Suprapubic skin (tissue), 4 donors: ENCODE data around the gene MDM4. TPM values are rescaled to one million over a fixed set of nuclear protein-coding genes. Genes with fewer than 3 reads are reported as not detected.

Experiments
- DNase-seq, 2 donors: peaks; one replicate each; pipeline ENCODE4 v3.0.0-alpha.2; 2019; ENCODE audit warnings: low spot score in 2 of 2
- H3K27ac ChIP-seq: fragments of 200-600 bp; sonication (generic); one replicate; pipeline ENCODE4 v1.5.1; 2019
- H3K27me3 ChIP-seq: fragments of 200-600 bp; sonication (generic); one replicate; pipeline ENCODE4 v1.5.1; 2019
- H3K36me3 ChIP-seq: fragments of 200-600 bp; sonication (generic); one replicate; pipeline ENCODE4 v1.5.1; 2019
- H3K4me1 ChIP-seq: fragments of 200-600 bp; sonication (generic); one replicate; pipeline ENCODE4 v1.5.1; 2019
- H3K4me3 ChIP-seq: fragments of 200-600 bp; sonication (generic); one replicate; pipeline ENCODE4 v1.5.1; 2019; ENCODE audit warnings: mild to moderate bottlenecking
- H3K9me3 ChIP-seq: fragments of 200-600 bp; sonication (generic); one replicate; pipeline ENCODE4 v1.5.1; 2019
- EP300 ChIP-seq: sonication (generic); formaldehyde crosslinking; IDR thresholded peaks from one replicate; pipeline ENCODE4 v1.6.1; 2017; ENCODE audit warnings: antibody characterized with exemption
- POLR2A ChIP-seq, 2 donors: fragments of 450-650 bp; IDR thresholded peaks; one replicate each; pipeline ENCODE4 v1.6.1; 2017; ENCODE audit warnings: antibody characterized with exemption in 2 of 2, mild to moderate bottlenecking in 2 of 2, moderate library complexity in 2 of 2
- POLR2AphosphoS5 ChIP-seq, 3 donors: sonication (generic); formaldehyde crosslinking; IDR thresholded peaks; one replicate each; pipeline ENCODE4 v1.6.1; 2017; ENCODE audit warnings: antibody characterized with exemption in 3 of 3
- WGBS: methylation state at CpG from one replicate; pipeline ENCODE4 v1.1.5; 2018; 5-methylcytosine and 5-hydroxymethylcytosine counted together
- total RNA-seq, 4 donors: library from RNA; depleted of rRNA; stranded (reverse); fragments of >200 nt; gene quantifications; one replicate each; pipeline ENCODE4 v1.1.0, GENCODE V29; 2016
- TF ChIP-seq, protein P1 (sequence below), 2 donors: fragments of 200-600 bp in 1 of 2; fragments of 450-650 bp in 1 of 2; sonication (generic) in 1 of 2; IDR thresholded peaks; one replicate each; pipeline ENCODE4 v1.5.1; 2016 to 2019; ENCODE audit warnings: antibody characterized with exemption in 2 of 2, mild to moderate bottlenecking in 1 of 2, moderate library complexity in 1 of 2

MDM4 gene
- 100 to 1,000 TPM in 1 of 4 donors, 10 to 100 TPM in 3; 49.1 to 222 (median 63.2) TPM for total RNA-seq

DNA sequence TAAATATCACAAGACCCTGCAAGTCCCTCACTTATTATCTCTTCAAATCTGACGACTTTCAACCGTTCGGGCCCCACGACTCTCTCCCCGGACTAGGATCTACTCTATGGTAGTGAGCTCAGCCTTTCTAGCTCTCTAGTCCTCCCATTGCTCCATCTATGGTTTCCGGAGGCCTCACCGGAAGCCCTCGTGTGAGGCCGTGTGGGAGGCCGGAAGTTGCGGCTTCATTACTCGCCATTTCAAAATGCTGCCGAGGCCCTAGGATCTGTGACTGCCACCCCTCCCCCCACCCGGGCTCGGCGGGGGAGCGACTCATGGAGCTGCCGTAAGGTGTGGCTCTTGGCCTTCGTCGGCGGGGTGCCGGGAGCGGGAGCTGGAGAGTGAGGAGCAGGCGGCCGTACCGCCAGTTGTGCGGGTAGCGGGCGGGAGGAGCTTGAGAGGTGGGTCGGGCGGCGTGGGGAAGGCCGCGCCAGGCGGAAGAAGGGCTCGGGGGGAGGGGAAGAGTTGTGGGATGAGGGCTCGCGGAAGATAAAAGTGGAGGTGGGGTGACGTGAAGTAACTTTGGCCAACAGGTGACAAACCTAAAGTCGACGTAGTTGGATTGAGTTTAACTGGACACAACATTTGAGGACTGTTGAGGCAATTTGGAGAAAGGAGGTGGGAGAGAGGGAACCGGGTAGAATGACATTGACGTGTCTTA lies at the start of gene MDM4:
Gene MDM4 (plus strand): TSS at position 227 of the 700 bp plus-strand sequence. CDS start 9,113 bp downstream, outside the sequence.
- Histone ChIP-seq H3K36me3 (no peaks in the 10 kb centered on the region), H3K4me1 (peaks cover 32% of the 10 kb centered on the region), H3K4me3 (peak within 1 kb of the TSS; percentile 71), H3K27me3 (no peaks in the 10 kb centered on the region), H3K9me3 (no peaks in the 10 kb centered on the region), H3K27ac (peak within 1 kb of the TSS; percentile 92)
- under 1% methylated on average over 43 of the region's 43 CpGs for WGBS
- TF ChIP-seq POLR2AphosphoS5 (IDR thresholded peaks at IDR 0.05) (peak; percentile 20 to 95 (median 78)), EP300 (no peak), POLR2A (IDR thresholded peaks at IDR 0.05) (peak; percentile 55 to 89)
- peak; percentile 95 for DNase-seq

DNA sequence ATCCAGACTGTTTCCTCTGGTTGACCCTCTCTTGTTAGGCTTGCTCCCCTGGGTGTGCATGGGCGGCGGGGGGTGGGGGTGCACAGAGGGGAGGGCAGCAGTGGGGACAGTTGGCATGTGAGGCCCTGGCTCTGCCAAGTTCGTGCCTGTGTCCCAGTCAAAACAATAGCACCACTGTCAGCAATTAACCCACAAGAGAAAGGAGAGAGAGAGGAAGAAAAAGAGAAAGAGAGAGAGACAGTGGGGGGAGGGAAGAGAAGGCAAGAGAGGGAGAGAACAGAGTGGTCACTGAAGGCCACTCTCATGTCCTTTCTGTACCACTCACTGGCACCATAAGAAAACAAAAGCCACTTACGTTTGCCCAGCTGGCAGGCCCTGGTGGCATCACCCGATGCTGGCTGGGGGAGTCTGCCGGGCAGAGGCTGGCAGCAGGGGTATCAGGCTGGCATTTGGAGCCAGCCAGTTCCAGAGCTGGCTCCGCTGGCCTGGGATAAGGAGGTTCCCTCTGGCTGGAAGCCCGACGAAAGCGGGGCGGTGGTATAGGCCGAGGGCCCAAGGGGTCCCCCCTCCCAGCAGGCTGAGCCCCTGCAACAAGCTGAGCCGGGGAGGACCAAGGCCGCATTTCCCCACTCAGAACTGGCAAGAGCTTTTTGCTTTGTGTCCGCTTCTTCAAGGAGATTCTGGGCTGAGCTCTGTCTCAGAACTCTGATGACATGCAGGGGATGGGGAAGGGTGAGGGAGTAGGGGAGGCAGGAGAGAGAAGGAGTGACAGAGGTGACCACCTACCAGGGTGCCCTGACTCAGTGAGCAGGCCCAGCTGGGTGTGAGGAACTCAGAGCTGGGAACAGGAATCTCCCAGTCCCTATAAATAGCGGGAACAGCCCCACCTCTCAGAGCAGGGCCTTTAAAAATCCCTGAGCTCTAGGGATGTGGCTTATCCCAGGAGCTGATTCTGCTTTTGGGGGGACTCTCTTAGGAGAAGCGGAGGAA lies 49.5 kb upstream of the MDM4 start:
- Histone ChIP-seq H3K36me3 (peaks cover 35% of the 10 kb centered on the region), H3K27me3 (no peaks in the 10 kb centered on the region), H3K9me3 (no peaks in the 10 kb centered on the region), H3K4me1 (peaks cover 64% of the 10 kb centered on the region), H3K27ac (peak overlapping the region; percentile 78), H3K4me3 (peak overlapping the region; percentile 3)
- TF ChIP-seq EP300 (no peak), POLR2A (IDR thresholded peaks at IDR 0.05) (no peak), POLR2AphosphoS5 (IDR thresholded peaks at IDR 0.05) (no peak)
- TF ChIP-seq, protein P1, sequence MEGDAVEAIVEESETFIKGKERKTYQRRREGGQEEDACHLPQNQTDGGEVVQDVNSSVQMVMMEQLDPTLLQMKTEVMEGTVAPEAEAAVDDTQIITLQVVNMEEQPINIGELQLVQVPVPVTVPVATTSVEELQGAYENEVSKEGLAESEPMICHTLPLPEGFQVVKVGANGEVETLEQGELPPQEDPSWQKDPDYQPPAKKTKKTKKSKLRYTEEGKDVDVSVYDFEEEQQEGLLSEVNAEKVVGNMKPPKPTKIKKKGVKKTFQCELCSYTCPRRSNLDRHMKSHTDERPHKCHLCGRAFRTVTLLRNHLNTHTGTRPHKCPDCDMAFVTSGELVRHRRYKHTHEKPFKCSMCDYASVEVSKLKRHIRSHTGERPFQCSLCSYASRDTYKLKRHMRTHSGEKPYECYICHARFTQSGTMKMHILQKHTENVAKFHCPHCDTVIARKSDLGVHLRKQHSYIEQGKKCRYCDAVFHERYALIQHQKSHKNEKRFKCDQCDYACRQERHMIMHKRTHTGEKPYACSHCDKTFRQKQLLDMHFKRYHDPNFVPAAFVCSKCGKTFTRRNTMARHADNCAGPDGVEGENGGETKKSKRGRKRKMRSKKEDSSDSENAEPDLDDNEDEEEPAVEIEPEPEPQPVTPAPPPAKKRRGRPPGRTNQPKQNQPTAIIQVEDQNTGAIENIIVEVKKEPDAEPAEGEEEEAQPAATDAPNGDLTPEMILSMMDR (IDR thresholded peaks at IDR 0.05): no peak
- DNase-seq: no peak
- WGBS: 48% methylated on average over 17 of the region's 17 CpGs

DNA sequence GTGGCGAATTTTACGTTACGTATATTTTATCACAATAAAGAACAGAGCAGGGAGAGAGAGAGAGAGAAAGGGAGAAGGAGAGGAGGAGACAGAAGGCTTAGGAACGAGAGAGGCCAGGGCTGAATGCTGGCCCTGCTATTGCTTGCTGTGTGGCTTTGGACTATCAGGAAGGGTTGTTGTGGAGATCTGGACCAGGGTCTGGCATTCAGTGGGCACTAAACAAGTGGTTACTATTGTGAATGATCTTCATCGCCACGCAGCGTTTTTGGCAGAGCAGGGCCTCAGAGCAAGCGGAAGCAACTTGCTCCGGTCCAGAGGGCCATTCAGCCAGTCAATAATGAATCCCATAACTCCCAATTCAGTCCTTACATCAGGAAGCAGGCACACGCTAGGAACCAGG lies 48.0 kb upstream of the MDM4 start:
- 77% methylated on average over 10 of the region's 10 CpGs for WGBS
- H3K4me1 ChIP-seq: peaks cover 51% of the 10 kb centered on the region
- no peaks in the 10 kb centered on the region for H3K9me3 ChIP-seq
- TF ChIP-seq, protein P1 (IDR thresholded peaks at IDR 0.05): no peak
- TF ChIP-seq POLR2A (IDR thresholded peaks at IDR 0.05) (no peak), EP300 (no peak), POLR2AphosphoS5 (IDR thresholded peaks at IDR 0.05) (no peak)
- DNase-seq: no peak
- peak overlapping the region; percentile 18 for H3K27ac ChIP-seq
- no peak overlapping the region for H3K4me3 ChIP-seq
- peaks cover 35% of the 10 kb centered on the region for H3K36me3 ChIP-seq
- H3K27me3 ChIP-seq: no peaks in the 10 kb centered on the region

DNA sequence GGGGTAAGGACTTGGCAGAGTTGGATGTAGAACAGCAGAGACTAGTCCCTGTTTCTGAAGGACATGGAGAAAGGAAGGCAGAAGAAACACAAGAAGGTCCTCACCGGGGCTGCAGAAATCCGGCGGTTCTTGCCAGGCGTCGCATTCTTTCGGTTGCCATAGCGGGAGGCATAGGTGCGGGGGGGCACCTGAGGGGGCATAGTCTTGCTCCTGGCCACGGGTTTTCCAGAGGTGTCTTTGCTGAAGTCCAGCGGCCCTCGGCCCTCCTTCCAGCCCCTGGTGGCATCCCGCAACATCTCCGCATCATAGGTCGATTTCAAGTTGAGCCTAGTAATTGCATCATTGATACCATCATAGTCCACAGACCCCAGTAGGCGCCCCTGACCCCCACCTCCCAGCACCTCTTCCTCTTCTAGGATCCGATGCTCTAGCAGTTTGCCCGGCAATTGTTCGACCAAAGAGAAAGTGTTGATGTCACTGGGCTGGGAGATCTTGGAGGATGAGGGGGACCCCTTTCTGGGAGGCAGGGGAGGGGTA lies 47.4 kb upstream of the MDM4 start:
- H3K27me3 ChIP-seq: no peaks in the 10 kb centered on the region
- H3K4me3 ChIP-seq: no peak overlapping the region
- H3K27ac ChIP-seq: no peak overlapping the region
- peaks cover 33% of the 10 kb centered on the region for H3K36me3 ChIP-seq
- 89% methylated on average over 17 of the region's 18 CpGs for WGBS
- no peak for DNase-seq
- peaks cover 45% of the 10 kb centered on the region for H3K4me1 ChIP-seq
- TF ChIP-seq POLR2AphosphoS5 (IDR thresholded peaks at IDR 0.05): no peak
- TF ChIP-seq, protein P1 (IDR thresholded peaks at IDR 0.05): no peak
- TF ChIP-seq POLR2A (IDR thresholded peaks at IDR 0.05): no peak
- no peak for TF ChIP-seq EP300
- H3K9me3 ChIP-seq: no peaks in the 10 kb centered on the region

DNA sequence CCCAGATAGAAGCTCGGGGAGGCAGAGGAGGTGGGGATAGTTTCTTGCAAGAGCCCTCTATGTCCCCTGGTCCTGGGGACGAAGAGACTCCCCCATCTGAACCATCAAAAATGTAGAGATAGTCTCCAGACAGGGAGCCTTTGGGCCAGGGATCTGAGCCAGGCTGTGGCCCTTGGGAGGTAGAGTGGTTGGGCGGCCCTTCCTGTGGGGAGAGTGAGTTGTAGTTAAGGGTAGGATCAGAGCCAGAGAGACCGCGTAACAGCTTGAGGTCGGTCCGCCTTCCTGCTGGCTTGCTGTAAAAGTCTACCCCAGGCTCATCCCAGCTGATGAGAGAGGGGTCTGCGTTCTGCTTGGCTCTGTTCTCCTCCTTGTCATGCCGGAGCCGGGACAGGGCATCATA lies 46.9 kb upstream of the MDM4 start:
- Histone ChIP-seq H3K4me1 (peaks cover 40% of the 10 kb centered on the region), H3K27ac (no peak overlapping the region), H3K4me3 (no peak overlapping the region), H3K27me3 (no peaks in the 10 kb centered on the region), H3K36me3 (peaks cover 28% of the 10 kb centered on the region), H3K9me3 (no peaks in the 10 kb centered on the region)
- TF ChIP-seq, protein P1 (IDR thresholded peaks at IDR 0.05): no peak
- no peak for TF ChIP-seq POLR2A (IDR thresholded peaks at IDR 0.05)
- TF ChIP-seq POLR2AphosphoS5 (IDR thresholded peaks at IDR 0.05): no peak
- no peak for TF ChIP-seq EP300
- WGBS: 86% methylated on average over 10 of the region's 10 CpGs
- no peak for DNase-seq
